ENCODE data around the gene MOCS3. TPM values are rescaled to one million over a fixed set of nuclear protein-coding genes. Genes with fewer than 3 reads are reported as not detected.
A peak's percentile ranks its signal among the peaks of the same experiment; 100 is the strongest.

Gene MOCS3
- total and polyA plus RNA-seq, 2 donors from 2014 or later, result 1.9 to 5.1 TPM

- H3K9ac ChIP-seq (ENCODE audit: low read length in 3 of 3), result no peak overlapping the region
- H3K27me3 ChIP-seq (ENCODE audit: control insufficient read depth, insufficient read depth, low read length), result no peaks in the 10 kb centered on the region
- DNase-seq, result no peak
- H3K9me3 ChIP-seq (ENCODE audit: control insufficient read depth in 2 of 3, insufficient read depth in 1 of 3, low read length in 3 of 3), result no peaks in the 10 kb centered on the region
- intact Hi-C loops (cut with DNase I), result no loop called here
- no peak overlapping the region for H3K27ac ChIP-seq (ENCODE audit: low read depth in 2 of 2, low read length in 2 of 2)
- FAIRE-seq, result no peak
- H3K36me3 ChIP-seq (ENCODE audit: control insufficient read depth in 2 of 3, insufficient read depth in 3 of 3, low read length in 3 of 3), result no peaks in the 10 kb centered on the region
- H3K4me1 ChIP-seq (ENCODE audit: control insufficient read depth in 2 of 3, insufficient read depth in 2 of 3, low read depth in 1 of 3, low read length in 3 of 3), result no peaks in the 10 kb centered on the region
- H3K4me3 ChIP-seq (ENCODE audit: low read length in 3 of 3), result no peak overlapping the region
- TF ChIP-seq CTCF (IDR thresholded peaks at IDR 0.05; ENCODE audit: borderline replicate concordance, extremely low read depth, insufficient read depth), result no peak
Observed at GRCh38 chr20:50982363-50982762, 23.7 kb downstream of the MOCS3 start.

- Histone ChIP-seq H3K36me3 (ENCODE audit: control insufficient read depth in 2 of 3, insufficient read depth in 3 of 3, low read length in 3 of 3) (no peaks in the 10 kb centered on the region), H3K27ac (ENCODE audit: low read depth in 2 of 2, low read length in 2 of 2) (no peak overlapping the region), H3K27me3 (ENCODE audit: control insufficient read depth, insufficient read depth, low read length) (no peaks in the 10 kb centered on the region), H3K4me1 (ENCODE audit: control insufficient read depth in 2 of 3, insufficient read depth in 2 of 3, low read depth in 1 of 3, low read length in 3 of 3) (no peaks in the 10 kb centered on the region), H3K9me3 (ENCODE audit: control insufficient read depth in 2 of 3, insufficient read depth in 1 of 3, low read length in 3 of 3) (no peaks in the 10 kb centered on the region), H3K9ac (ENCODE audit: low read length in 3 of 3) (no peak overlapping the region), H3K4me3 (ENCODE audit: low read length in 3 of 3) (no peak overlapping the region)
- DNase-seq (no peak), FAIRE-seq (no peak)
- intact Hi-C loops (cut with DNase I), result no loop called here
- no peak for TF ChIP-seq CTCF (IDR thresholded peaks at IDR 0.05; ENCODE audit: borderline replicate concordance, extremely low read depth, insufficient read depth)
Observed at GRCh38 chr20:50983321-50983720, 24.7 kb downstream of the MOCS3 start.

GRCh38 chr20:50987493-50988210, 29.0 kb downstream of the MOCS3 start:
- H3K4me1 ChIP-seq (ENCODE audit: control insufficient read depth in 2 of 3, insufficient read depth in 2 of 3, low read depth in 1 of 3, low read length in 3 of 3), result no peaks in the 10 kb centered on the region
- no peak overlapping the region for H3K9ac ChIP-seq (ENCODE audit: low read length in 3 of 3)
- H3K27ac ChIP-seq (ENCODE audit: low read depth in 2 of 2, low read length in 2 of 2), result no peak overlapping the region
- no peaks in the 10 kb centered on the region for H3K9me3 ChIP-seq (ENCODE audit: control insufficient read depth in 2 of 3, insufficient read depth in 1 of 3, low read length in 3 of 3)
- FAIRE-seq (no peak), DNase-seq (peak in 4 of 5 donors; percentile 84 to 95 (median 90))
- no peaks in the 10 kb centered on the region for H3K36me3 ChIP-seq (ENCODE audit: control insufficient read depth in 2 of 3, insufficient read depth in 3 of 3, low read length in 3 of 3)
- no peaks in the 10 kb centered on the region for H3K27me3 ChIP-seq (ENCODE audit: control insufficient read depth, insufficient read depth, low read length)
- intact Hi-C loops (cut with DNase I), result loop anchor here (5.0 kb wide), 1 partner anchor 320 kb away; no protein-coding TSS in a partner anchor
- no peak overlapping the region for H3K4me3 ChIP-seq (ENCODE audit: low read length in 3 of 3)
- peak; percentile 87 for TF ChIP-seq CTCF (IDR thresholded peaks at IDR 0.05; ENCODE audit: borderline replicate concordance, extremely low read depth, insufficient read depth)

All from kidney (tissue), 14 donors.